GM10248 (cell line): ENCODE results near the gene KIF16B.

Experiments used
- CTCF ChIA-PET: fragments of 300-600 bp; sonication (Branson Sonifier 250); formaldehyde crosslinking; extraction: SDS; loops from one replicate; lab custom pipeline; 2021; ENCODE audit warnings: antibody characterized with exemption; lab: Yijun Ruan, JAX
- POLR2A ChIA-PET: fragments of 350-650 bp; sonication (Branson Sonifier 250); formaldehyde crosslinking; extraction: SDS; loops from one replicate; lab custom pipeline; 2020; ENCODE audit warnings: antibody characterized with exemption; lab: Yijun Ruan, JAX
- DNase-seq: peaks from one replicate; pipeline ENCODE4 v3.0.0; 2012; ENCODE audit errors: extremely low spot score
- CTCF ChIP-seq: IDR thresholded peaks from 2 replicates; pipeline ENCODE4 v1.5.1; 2012; ENCODE audit warnings: mild to moderate bottlenecking, low read depth; ENCODE audit errors: extremely low read depth, missing control alignments, control extremely low read depth

The KIF16B gene

GRCh38 chr20:16498526-16499253 lies 74.6 kb downstream of the KIF16B start:
- POLR2A ChIA-PET: interaction anchor here (0.6 kb wide), 1 partner anchor 612 kb away, joined by 3 read pairs; no protein-coding TSS in a partner anchor
- no peak for DNase-seq
- CTCF ChIA-PET: no interaction called here
- no peak for TF ChIP-seq CTCF

DNA sequence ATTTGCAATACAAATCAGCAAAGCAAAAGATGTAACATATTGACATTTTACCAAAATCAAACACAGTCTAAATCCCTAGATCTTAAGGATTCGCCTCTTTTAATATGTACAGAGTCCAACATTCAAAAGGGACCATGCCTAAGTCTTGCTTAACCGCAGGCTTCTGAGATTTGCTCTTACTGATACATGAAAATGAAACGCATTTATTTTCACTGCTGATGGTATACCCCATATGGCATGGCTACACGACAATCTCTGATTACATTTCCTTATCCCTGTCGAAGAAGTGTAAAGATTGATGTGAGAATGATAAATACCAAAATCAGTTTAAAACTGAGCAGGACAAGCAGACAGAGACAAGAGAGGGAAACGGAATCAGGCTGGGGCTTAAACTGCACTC lies 75.4 kb downstream of the KIF16B start:
- ChIA-PET POLR2A (no interaction called here), CTCF (no interaction called here)
- DNase-seq: no peak
- no peak for TF ChIP-seq CTCF

GRCh38 chr20:16493486-16493885 lies 79.8 kb downstream of the KIF16B start:
- no peak for DNase-seq
- CTCF ChIA-PET: interaction anchor here (1.4 to 4.0 kb wide), 2 partner anchors 11 to 18 kb away, joined by 4 to 13 read pairs; no protein-coding TSS in a partner anchor
- TF ChIP-seq CTCF: no peak
- POLR2A ChIA-PET: no interaction called here

DNA sequence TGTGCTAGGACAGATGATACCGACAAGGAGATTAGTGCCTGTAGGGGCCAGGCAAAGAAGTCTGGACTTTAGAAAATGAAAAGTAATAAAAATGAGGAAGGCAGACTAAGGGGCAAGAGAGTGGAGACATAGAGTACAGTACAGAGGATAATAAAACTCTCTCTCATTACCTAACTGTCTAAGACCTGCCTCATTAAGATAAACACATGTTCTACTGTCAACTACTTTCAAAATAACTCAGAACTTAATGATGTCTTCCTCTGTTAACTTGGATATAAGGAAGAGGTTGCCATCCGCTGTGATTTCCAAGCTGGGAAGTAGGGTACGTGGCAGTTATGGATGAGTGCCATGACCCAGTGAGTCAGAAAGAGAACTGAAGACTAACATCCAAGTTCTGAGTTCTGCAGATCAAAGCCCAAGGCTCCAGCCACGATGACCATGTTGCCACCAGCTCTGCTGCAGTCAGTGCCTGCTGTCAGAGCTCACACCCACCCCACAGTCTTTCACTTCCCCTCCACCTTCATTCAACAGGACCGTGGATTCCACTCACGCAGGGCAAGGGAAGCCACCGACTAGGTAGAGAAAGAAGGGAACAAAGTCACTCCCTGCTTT lies 81.8 kb downstream of the KIF16B start:
- TF ChIP-seq CTCF: no peak
- POLR2A ChIA-PET: no interaction called here
- CTCF ChIA-PET: interaction anchor here (1.4 to 1.7 kb wide), 2 partner anchors 9 to 16 kb away, joined by 3 to 4 read pairs; no protein-coding TSS in a partner anchor
- no peak for DNase-seq

DNA sequence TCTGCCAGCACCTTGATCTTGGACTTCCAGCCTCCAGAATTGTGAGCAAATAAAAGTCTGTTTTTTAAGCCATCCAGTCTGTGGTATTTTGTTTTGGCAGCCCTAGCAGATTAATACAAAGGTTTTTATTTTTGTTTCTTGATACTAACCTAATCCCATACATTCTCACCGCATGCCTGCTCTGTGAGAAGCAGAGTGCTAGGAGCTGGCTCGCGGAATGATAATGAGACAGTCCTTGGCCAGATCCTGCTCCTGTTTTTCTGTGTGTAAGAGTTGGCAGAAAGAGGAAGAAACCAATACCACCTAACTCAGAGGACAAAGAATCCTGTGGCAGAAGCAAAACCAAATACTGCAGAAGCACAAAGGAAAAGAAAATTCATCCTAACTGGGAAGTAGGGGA lies 82.6 kb downstream of the KIF16B start:
- DNase-seq: no peak
- ChIA-PET POLR2A (no interaction called here), CTCF (interaction anchor here (1.7 kb wide), 1 partner anchor 8 kb away, joined by 4 read pairs; no protein-coding TSS in a partner anchor)
- no peak for TF ChIP-seq CTCF

- ChIA-PET POLR2A (no interaction called here), CTCF (interaction anchor here (0.6 to 5.7 kb wide), 2 partner anchors 13 to 37 kb away, joined by 3 to 33 read pairs; no protein-coding TSS in a partner anchor)
- DNase-seq: no peak
- no peak for TF ChIP-seq CTCF
Observed at GRCh38 chr20:16488616-16489015, 84.6 kb downstream of the KIF16B start.
